Sciatic nerve (tissue), 2 donors: ENCODE data around the gene TBXA2R. TPM values are rescaled to one million over a fixed set of nuclear protein-coding genes. Genes with fewer than 3 reads are reported as not detected.

Experiments
- ATAC-seq: fragments of 200-7000 bp; cut with Tn5 transposase; one replicate; pipeline ENCODE4 v1.9.1; 2020; ENCODE audit warnings: mild to moderate bottlenecking, moderate library complexity
- DNase-seq: peaks from one replicate; pipeline ENCODE4 v3.0.0-alpha.2; 2020; ENCODE audit warnings: low spot score
- intact Hi-C: fragments of 100-400 bp; cut with DNase I; formaldehyde crosslinking; loops from one replicate; pipeline ENCODE4 v1.14.2; 2022
- total RNA-seq: library from RNA; stranded (reverse); fragmentation: NEBNext Ultra II Directional; extraction: Animal tissue kit (Norgen Biotek cat#: 25700); gene quantifications from one replicate; pipeline ENCODE4 v1.2.1, GENCODE V29; 2021
- donor health status: DM: no; HTN: no; CAD: no.
- donor health status: DM: no; HTN: no; CAD: no.

The TBXA2R gene
- total RNA-seq, 1 donor from 2014 or later: 11.2 TPM

GRCh38 chr19:3610745-3611717 is 4.4 kb upstream of the TBXA2R start:
- intact Hi-C loops: loop anchor here (10.0 kb wide), 1 partner anchor 66 kb away; no protein-coding TSS in a partner anchor
- DNase-seq: no peak
- ATAC-seq: no peak

DNA sequence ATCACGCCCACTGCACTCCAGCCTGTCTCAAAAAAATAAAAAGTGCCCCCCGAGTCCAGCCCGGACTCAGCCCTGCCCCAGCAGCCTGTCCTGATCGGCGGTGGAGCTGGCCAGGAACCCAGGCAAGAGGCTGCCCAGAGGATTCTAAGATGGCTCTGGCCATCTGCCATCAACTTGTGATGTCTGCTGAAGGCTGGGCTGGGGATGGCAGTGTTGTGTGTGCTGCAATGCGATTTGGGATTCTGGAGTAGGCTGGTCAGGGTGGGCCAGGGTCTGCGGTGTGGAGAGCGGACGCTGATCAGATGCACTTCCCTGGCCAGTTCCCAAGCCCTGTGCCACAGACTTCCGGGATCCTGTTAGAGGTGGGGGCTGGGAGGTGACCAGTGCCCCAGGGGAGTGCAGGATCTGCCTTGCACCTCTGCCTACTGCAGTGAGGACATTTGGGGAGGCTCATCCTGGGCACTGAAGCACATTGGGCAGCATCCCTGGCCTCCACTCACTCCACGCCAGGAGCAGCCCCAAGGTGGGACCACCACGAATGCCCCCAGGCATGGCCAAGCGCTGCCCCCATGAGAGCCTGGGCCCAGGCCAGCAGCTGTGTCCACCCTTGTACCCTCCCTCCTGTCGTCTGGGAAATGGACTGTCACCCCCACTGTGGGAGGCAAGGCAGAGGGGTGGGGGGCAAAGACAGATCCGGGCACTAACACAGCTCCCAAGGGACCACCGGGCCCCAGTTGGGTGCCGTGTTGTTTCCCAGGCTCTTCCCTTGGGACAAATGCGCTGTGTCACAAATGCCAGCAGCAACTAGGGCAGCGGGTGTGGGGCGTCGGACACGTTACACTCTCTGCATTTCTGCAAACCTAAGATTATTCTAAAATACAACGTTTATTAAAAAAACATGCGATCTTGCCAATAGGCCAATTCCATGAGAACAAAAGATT is 3.4 kb upstream of the TBXA2R start:
- intact Hi-C loops: loop anchor here (10.0 kb wide), 1 partner anchor 65 kb away; no protein-coding TSS in a partner anchor
- DNase-seq (no peak), ATAC-seq (no peak)

- no peak for ATAC-seq
- DNase-seq: no peak
- intact Hi-C loops: no loop called here
These were observed 2.2 kb upstream of the TBXA2R start for GRCh38 chr19:3608750-3609322.

- ATAC-seq (no peak), DNase-seq (no peak)
- intact Hi-C loops: no loop called here
These were observed 1.5 kb upstream of the TBXA2R start for GRCh38 chr19:3608079-3608641.

GRCh38 chr19:3607303-3608078 is 816 bp upstream of the TBXA2R start:
- DNase-seq: no peak
- intact Hi-C loops: no loop called here
- peak; percentile 24 for ATAC-seq

DNA sequence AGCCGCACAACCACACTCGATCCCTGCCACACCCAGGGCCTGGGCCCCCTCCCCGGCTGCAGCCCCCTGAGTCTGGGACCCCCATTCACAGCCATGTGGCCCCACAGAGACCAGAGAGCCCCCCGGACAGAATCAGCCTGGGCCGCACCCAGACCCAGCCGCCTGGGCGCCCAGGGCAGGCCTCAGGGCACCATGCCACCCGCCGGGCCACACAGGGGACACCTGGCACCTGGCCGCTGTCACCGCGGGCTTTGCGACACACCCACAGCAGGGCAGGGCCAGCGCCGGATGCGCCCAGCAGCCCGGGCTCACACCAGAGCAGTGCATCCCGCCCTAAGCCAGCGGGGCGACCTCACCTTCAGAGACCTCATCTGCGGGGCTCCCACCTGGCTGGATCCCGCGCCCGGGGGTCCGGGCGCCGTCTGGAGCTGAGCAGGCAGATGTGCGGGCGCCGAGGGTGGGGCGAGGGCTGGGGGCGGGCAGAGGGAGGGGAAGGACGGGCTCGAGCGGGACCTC is 443 bp downstream of the TBXA2R start:
- ATAC-seq: no peak
- DNase-seq: no peak
- intact Hi-C loops: no loop called here

DNA sequence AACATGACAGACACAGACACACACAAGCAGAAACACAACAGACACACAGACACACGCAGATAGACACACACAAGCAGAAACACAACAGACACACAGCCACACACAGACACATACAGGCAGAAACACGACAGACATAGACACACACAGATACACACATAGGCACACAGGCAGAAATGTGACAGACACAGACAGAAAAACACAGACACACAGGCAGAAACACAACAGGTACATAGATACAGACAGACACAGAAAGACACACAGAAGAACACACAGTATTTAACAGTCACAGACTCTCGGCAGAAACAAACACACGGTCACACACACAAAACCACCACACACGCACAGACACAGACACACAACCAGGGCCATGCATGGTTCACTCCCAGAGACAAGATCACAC is 905 bp downstream of the TBXA2R start:
- intact Hi-C loops: no loop called here
- DNase-seq (no peak), ATAC-seq (no peak)

DNA sequence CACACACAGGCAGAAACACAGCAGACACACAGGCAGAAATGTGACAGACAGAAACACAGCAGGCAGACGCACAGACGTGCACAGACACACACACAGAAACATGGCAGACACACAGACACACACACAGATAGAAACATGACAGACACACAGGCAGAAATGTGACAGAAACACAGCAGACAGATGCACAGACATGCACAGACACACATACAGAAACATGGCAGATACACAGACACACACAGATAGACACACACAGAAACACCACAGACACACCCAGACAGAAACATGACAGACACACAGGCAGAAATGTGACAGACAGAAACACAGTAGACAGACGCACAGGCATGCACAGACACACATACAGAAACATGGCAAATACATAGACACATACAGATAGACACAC is 1.3 kb downstream of the TBXA2R start:
- DNase-seq: no peak
- intact Hi-C loops: no loop called here

DNA sequence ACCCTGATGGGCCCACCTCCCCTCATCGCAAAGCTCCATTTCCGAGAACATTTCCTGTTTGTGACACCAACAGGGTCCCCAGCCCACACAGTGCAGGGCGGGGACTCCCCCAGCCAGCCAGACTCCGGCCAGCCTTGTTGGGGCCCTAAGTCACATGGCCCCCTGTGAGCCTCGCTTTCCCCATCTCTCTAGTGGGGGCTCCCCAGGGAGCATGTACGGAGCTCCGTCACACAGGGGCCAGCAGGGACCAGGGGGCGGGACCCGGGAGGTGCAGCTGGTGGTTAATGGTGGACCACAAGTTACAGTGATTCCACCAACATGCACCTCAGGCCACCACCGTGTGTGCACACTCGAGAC is 1.7 kb downstream of the TBXA2R start:
- intact Hi-C loops: no loop called here
- DNase-seq (no peak), ATAC-seq (no peak)

More for the DNA sequence above, 1.3 kb downstream of the TBXA2R start:
- no peak for ATAC-seq

GRCh38 chr19:3604227-3604986 is 2.3 kb downstream of the TBXA2R start:
- no peak for DNase-seq
- intact Hi-C loops: no loop called here
- ATAC-seq: no peak

- intact Hi-C loops: no loop called here
- ATAC-seq: peak; percentile 10
These were observed 3.4 kb downstream of the TBXA2R start for GRCh38 chr19:3603121-3603811.

DNA sequence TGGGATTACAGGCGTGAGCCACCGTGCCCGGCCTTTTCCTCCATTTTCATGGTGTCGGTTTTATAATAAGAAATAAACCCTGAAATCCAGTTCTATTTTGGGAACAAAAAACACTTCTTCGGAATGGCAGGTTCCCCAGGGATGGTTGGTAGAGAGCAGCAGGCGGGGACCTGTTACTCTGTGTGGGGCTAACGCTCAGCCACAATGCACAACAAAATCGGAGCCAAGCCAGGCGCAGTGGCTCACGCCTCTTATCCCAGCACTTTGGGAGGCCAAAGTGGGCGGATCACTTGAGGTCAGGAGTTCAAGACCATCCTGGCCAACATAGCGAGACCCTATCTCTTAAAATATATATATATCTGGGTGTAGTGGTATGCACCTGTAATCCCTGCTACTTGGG is 5.7 kb downstream of the TBXA2R start:
- DNase-seq: no peak
- ATAC-seq: no peak
- intact Hi-C loops: no loop called here

More at GRCh38 chr19:3603121-3603811, 3.4 kb downstream of the TBXA2R start:
- DNase-seq: no peak

DNA sequence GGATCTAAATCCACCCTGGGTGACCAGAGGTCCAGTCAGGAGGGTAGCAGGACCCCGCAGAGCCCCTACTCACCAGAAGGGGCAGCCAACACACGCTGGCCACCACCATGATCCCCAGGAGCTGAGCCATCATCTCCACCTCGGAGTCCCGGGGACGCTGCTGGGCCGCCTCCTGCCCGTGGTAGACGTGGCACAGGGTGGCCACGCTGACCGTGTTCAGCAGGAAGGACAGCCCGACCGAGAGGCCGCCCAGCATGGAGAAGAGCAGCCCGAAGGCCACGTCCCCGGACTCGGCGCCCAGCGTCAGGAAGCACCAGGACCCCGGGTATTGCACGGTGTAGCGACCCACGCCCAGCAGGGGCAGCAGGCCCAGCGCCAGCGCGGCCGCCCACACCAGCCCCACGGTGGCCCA is 6.9 kb downstream of the TBXA2R start:
- DNase-seq: no peak
- intact Hi-C loops: no loop called here

DNA sequence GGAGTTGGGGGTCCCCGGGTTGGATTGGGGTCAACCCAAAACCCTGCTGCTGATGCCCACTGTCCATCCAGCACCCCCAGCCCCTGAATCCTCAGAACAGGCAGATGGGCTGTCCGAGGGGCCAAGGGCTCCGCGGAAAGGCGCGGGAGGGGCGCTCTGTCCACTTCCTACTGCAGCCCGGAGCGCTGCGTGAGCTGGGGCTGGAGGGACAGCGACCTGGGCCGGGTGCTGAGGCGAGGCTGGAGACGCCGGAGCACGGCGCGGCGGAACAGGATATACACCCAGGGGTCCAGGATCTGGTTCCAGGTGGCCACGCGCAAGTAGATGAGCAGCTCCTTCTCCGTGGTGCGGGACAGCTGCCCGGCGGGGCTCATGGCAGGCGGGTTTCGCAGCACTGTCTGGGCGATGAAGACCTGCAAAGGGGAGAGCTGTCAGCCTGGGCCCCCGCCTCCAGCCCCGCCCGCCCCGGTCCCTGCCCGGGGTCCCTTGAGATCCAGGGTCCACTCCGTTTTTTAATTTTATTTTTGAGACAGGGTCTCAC is 11.1 kb downstream of the TBXA2R start:
- intact Hi-C loops: no loop called here
- ATAC-seq (no peak), DNase-seq (no peak)

More for the DNA sequence above, 6.9 kb downstream of the TBXA2R start:
- ATAC-seq: no peak

DNA sequence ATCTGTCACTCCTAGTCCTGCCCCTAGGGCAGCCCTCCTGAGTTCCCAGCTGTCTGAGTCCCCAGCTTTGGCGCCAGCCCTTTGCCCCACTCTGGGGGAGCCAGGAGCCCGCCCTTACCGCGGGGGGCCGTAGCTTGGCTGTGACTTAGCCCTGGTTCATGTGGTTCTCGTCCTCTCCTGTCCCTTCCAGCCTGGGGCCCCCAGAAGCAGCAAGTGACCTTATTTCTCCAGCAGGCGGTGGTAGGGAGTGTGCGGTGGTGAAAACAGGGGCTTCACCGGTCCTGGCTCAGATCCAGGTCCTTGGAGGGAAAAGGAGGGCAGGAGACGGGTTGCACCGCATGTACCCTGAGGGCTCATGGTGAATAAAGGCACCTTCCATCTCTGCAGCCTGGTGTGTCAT is 13.5 kb downstream of the TBXA2R start:
- no peak for ATAC-seq
- intact Hi-C loops: no loop called here
- no peak for DNase-seq

- ATAC-seq: no peak
- intact Hi-C loops: no loop called here
- DNase-seq: no peak
These were observed 14.6 kb downstream of the TBXA2R start for GRCh38 chr19:3591876-3592613.
